Prostate gland (tissue), 2 donors: ENCODE data around the gene CTF1. TPM values are rescaled to one million over a fixed set of nuclear protein-coding genes. Genes with fewer than 3 reads are reported as not detected.

Experiments used
- DNase-seq: peaks from one replicate; pipeline ENCODE4 v3.0.0-alpha.2; 2019; ENCODE audit warnings: low spot score
- H3K27ac ChIP-seq, 2 donors: fragments of 200-600 bp; sonication (generic); 2 replicates each; pipeline ENCODE4 v1.5.1; 2017 to 2019
- H3K27me3 ChIP-seq: fragments of 200-600 bp; sonication (generic); replicated peaks from 2 replicates; pipeline ENCODE4 v1.5.1; 2019; ENCODE audit not compliant: insufficient read depth
- H3K36me3 ChIP-seq, 2 donors: fragments of 200-600 bp; sonication (generic); 1 replicate in 1 of 2; 2 replicates in 1 of 2; pipeline versions ENCODE4 v1.5.1 to v1.8.1; 2017 to 2019
- H3K4me1 ChIP-seq: fragments of 200-600 bp; sonication (generic); replicated peaks from 2 replicates; pipeline ENCODE4 v1.5.1; 2019
- H3K4me3 ChIP-seq, 2 donors: fragments of 200-600 bp; sonication (generic); 2 replicates each; pipeline ENCODE4 v1.5.1; 2017 to 2019
- H3K9me3 ChIP-seq: fragments of 200-600 bp; sonication (generic); 2 replicates; pipeline ENCODE4 v1.5.1; 2017
- CTCF ChIP-seq, 4 experiments: fragments of 200-600 bp in 2 of 4; fragments of 450-650 bp in 2 of 4; sonication (generic) in 2 of 4; IDR thresholded peaks; 1 replicate in 3 of 4; 2 replicates in 1 of 4; pipeline ENCODE4 v1.5.1; 2016 to 2019; ENCODE audit warnings: antibody characterized with exemption in 4 of 4, mild to moderate bottlenecking in 2 of 4, moderate library complexity in 2 of 4
- POLR2A ChIP-seq: fragments of 450-650 bp; IDR thresholded peaks from one replicate; pipeline ENCODE4 v1.6.1; 2016; ENCODE audit warnings: antibody characterized with exemption, mild to moderate bottlenecking
- POLR2AphosphoS5 ChIP-seq: sonication (generic); formaldehyde crosslinking; IDR thresholded peaks from one replicate; pipeline ENCODE4 v1.6.1; 2017; ENCODE audit warnings: antibody characterized with exemption
- WGBS: methylation state at CpG from one replicate; pipeline ENCODE4 v1.1.5; 2018; 5-methylcytosine and 5-hydroxymethylcytosine counted together
- intact Hi-C: fragments of 100-400 bp; cut with DNase I; formaldehyde crosslinking; loops from one replicate; pipeline ENCODE4 v1.14.2; 2022
- microRNA counts, 2 donors: library from miRNA; unstranded; fragments of <30 nt; microRNA quantifications; one replicate each; lab custom pipeline; 2016 to 2017
- microRNA-seq: library from miRNA; unstranded; fragments of <30 nt; microRNA quantifications from one replicate; pipeline ENCODE4, GENCODE V29; 2016
- small RNA-seq, 2 donors: library from RNA; depleted of rRNA; stranded (forward); fragments of <200 nt; gene quantifications; one replicate each; pipeline ENCODE3, GENCODE V24; 2016
- total RNA-seq, 2 donors: library from RNA; depleted of rRNA; stranded (reverse); fragments of >200 nt; gene quantifications; one replicate each; pipeline ENCODE4 v1.1.0, GENCODE V29; 2016

CTF1 gene
- total RNA-seq, 2 donors from 2014 or later: 9.8 to 13.9 TPM

DNA sequence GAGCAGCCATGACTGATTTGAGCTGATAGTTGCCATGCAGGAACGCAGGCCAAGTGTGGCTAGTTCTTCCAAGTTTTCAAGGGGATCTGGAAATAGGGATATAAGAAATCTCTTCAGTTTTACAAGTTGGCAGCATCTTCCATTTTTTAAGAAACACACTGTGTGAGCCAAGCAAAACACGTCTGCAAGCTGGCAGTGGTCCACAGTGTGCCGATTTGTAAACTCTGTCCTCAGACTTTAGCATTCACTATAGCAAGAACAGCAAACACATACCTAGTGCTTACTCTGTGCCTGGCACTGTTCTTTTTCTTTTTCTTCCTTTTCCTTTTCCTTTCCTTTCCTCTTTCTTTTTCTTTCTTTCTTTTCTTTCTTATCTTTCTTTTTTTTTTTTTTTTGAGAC, 55.3 kb downstream of the CTF1 start:
- Histone ChIP-seq H3K4me3 (no peak overlapping the region), H3K27ac (peak overlapping the region; percentile 95), H3K4me1 (peaks cover 16% of the 10 kb centered on the region), H3K27me3 (no peaks in the 10 kb centered on the region), H3K9me3 (no peaks in the 10 kb centered on the region), H3K36me3 (no peaks in the 10 kb centered on the region)
- DNase-seq: peak; percentile 92
- no peak for TF ChIP-seq POLR2A
- peak; percentile 92 for TF ChIP-seq POLR2AphosphoS5
- intact Hi-C loops: loop anchor here (10.0 kb wide), 1 partner anchor 763 kb away; a partner anchor contains a TSS
- WGBS: 7% methylated on average over 3 of the region's 3 CpGs

- H3K4me1 ChIP-seq: peaks cover 16% of the 10 kb centered on the region
- no peaks in the 10 kb centered on the region for H3K27me3 ChIP-seq
- TF ChIP-seq CTCF (IDR thresholded peaks at IDR 0.05) (no peak), POLR2A (no peak), POLR2AphosphoS5 (no peak)
- WGBS: 77% methylated on average over 9 of the region's 9 CpGs
- no peaks in the 10 kb centered on the region for H3K9me3 ChIP-seq
- intact Hi-C loops: loop anchor here (10.0 kb wide), 1 partner anchor 762 kb away; a partner anchor contains a TSS
- H3K27ac ChIP-seq: peak overlapping the region in 1 of 2 donors; percentile 9
- no peak overlapping the region for H3K4me3 ChIP-seq
- no peak for DNase-seq
- no peaks in the 10 kb centered on the region for H3K36me3 ChIP-seq
These were observed 56.7 kb downstream of the CTF1 start for GRCh38 chr16:30953111-30953510.

MicroRNAs encoded within 50 kb of the gene (microRNA counts, 767-probe panel; counts per million panel counts)
- microRNA hsa-miR-762 (lab: Ali Mortazavi, UCI): 1,117 to 2,180 counts per million in 2 donors

Small RNAs within 50 kb of the gene (microRNA-seq; reads per million reads assigned to microRNA genes)
- gene MIR4519: not detected
- gene MIR762: not detected

Small RNAs within 50 kb of the gene (small RNA-seq; reads per million reads assigned to genes)
- gene AC135048.1 (0 reads per million in 2 donors), gene MIR4519 (0 reads per million in 2 donors), gene MIR762 (0 reads per million in 2 donors)

Other genes starting within 250 kb of the CTF1 start
- 10 to 100 TPM; 37.5 to 66.7 TPM for gene PRR14, start 245.7 kb upstream of the CTF1 start, total RNA-seq
- gene FBRS, start 238.2 kb upstream of the CTF1 start, total RNA-seq: 100 to 1,000 TPM in 1 of 2 donors, 10 to 100 TPM in 1; 49.0 to 106 TPM
- 10 to 100 TPM; 42.8 to 79.0 TPM for gene SRCAP, start 197.4 kb upstream of the CTF1 start, total RNA-seq
- 10 to 100 TPM; 37.2 to 45.2 TPM for gene PHKG2, start 148.2 kb upstream of the CTF1 start, total RNA-seq
- 10 to 100 TPM in 1 of 2 donors, 1 to 10 TPM in 1; 3.1 to 13.2 TPM for gene CFAP119, start 134.6 kb upstream of the CTF1 start, total RNA-seq
- gene RNF40, start 134.3 kb upstream of the CTF1 start, total RNA-seq: 100 to 1,000 TPM in 1 of 2 donors, 10 to 100 TPM in 1; 89.9 to 113 TPM
- 10 to 100 TPM; 17.9 to 24.0 TPM for gene ZNF629, start 109.4 kb upstream of the CTF1 start, total RNA-seq
- gene BCL7C, start 2.5 kb upstream of the CTF1 start, total RNA-seq: 10 to 100 TPM; 54.2 to 54.8 TPM
- 100 to 1,000 TPM in 1 of 2 donors, 10 to 100 TPM in 1; 23.5 to 125 TPM for gene FBXL19, start 27.0 kb downstream of the CTF1 start, total RNA-seq
- gene ORAI3, start 52.5 kb downstream of the CTF1 start, total RNA-seq: 100 to 1,000 TPM in 1 of 2 donors, 10 to 100 TPM in 1; 74.6 to 114 TPM
- gene SETD1A, start 61.1 kb downstream of the CTF1 start, total RNA-seq: 10 to 100 TPM in 1 of 2 donors, 1 to 10 TPM in 1; 10.0 to 29.1 TPM
- 10 to 100 TPM; 10.3 to 10.7 TPM for gene HSD3B7, start 88.6 kb downstream of the CTF1 start, total RNA-seq
- under 1 TPM; 0.36 to 0.91 TPM for gene STX1B, start 114.0 kb downstream of the CTF1 start, total RNA-seq
- gene STX4, start 136.9 kb downstream of the CTF1 start, total RNA-seq: 10 to 100 TPM; 40.7 to 51.7 TPM
- 10 to 100 TPM; 15.6 to 21.4 TPM for gene ZNF668, start 177.6 kb downstream of the CTF1 start, total RNA-seq
- gene ZNF646, start 177.8 kb downstream of the CTF1 start, total RNA-seq: 10 to 100 TPM; 26.3 to 33.7 TPM
- gene PRSS53, start 192.3 kb downstream of the CTF1 start, total RNA-seq: 1 to 10 TPM; 2.5 TPM
- 100 to 1,000 TPM; 106 to 175 TPM for gene VKORC1, start 198.2 kb downstream of the CTF1 start, total RNA-seq
- 10 to 100 TPM; 78.5 to 80.6 TPM for gene BCKDK, start 211.8 kb downstream of the CTF1 start, total RNA-seq
- 100 to 1,000 TPM in 1 of 2 donors, 10 to 100 TPM in 1; 92.6 to 115 TPM for gene KAT8, start 221.1 kb downstream of the CTF1 start, total RNA-seq
- 100 to 1,000 TPM in 1 of 2 donors, 10 to 100 TPM in 1; 29.9 to 118 TPM for gene PRSS8, start 239.1 kb downstream of the CTF1 start, total RNA-seq